Neural crest cell (in vitro differentiated cells): Measurements from ENCODE around the gene HS3ST3B1. TPM values are rescaled to one million over a fixed set of nuclear protein-coding genes. Genes with fewer than 3 reads are reported as not detected.

Experiments used
- DNase-seq: peaks from one replicate; pipeline ENCODE4 v3.0.0; 2021; ENCODE audit warnings: low read depth, mixed read lengths, low spot score
- H3K27ac Mint-ChIP-seq: one replicate; pipeline ENCODE4 v1.8.0; 2021; ENCODE audit warnings: mild to moderate bottlenecking, mixed read lengths; ENCODE audit not compliant: unreplicated experiment
- H3K27me3 Mint-ChIP-seq: 2 replicates; pipeline ENCODE4 v1.8.0; 2021; ENCODE audit warnings: low read depth, mild to moderate bottlenecking, mixed read lengths
- H3K36me3 Mint-ChIP-seq: 2 replicates; pipeline ENCODE4 v1.8.0; 2021; ENCODE audit warnings: low read depth, mild to moderate bottlenecking, mixed read lengths
- H3K4me1 Mint-ChIP-seq: 2 replicates; pipeline ENCODE4 v1.8.0; 2021; ENCODE audit warnings: mixed read lengths
- H3K4me3 Mint-ChIP-seq: one replicate; pipeline ENCODE4 v1.8.0; 2021; ENCODE audit warnings: mild to moderate bottlenecking, mixed read lengths
- H3K9me3 Mint-ChIP-seq: 2 replicates; pipeline ENCODE4 v1.8.0; 2021; ENCODE audit warnings: mixed read lengths
- CTCF ChIP-seq: fragments of 200-600 bp; sonication (generic); conservative IDR thresholded peaks from 2 replicates; pipeline ENCODE4 v1.5.0; 2021; ENCODE audit warnings: antibody characterized with exemption, mild to moderate bottlenecking
- total RNA-seq: library from RNA; stranded (reverse); gene quantifications from 2 replicates; pipeline ENCODE4 v1.2.1, GENCODE V29; 2021

The HS3ST3B1 gene
- total RNA-seq, 1 donor from 2014 or later = 58.3 TPM

GRCh38 chr17:14331225-14331981 is 30.5 kb downstream of the HS3ST3B1 start:
- H3K27ac Mint-ChIP-seq = peak overlapping the region; percentile 86
- H3K4me1 Mint-ChIP-seq = peaks cover 85% of the 10 kb centered on the region
- no peaks in the 10 kb centered on the region for H3K27me3 Mint-ChIP-seq
- DNase-seq = no peak
- no peak for TF ChIP-seq CTCF
- peaks cover 2% of the 10 kb centered on the region for H3K9me3 Mint-ChIP-seq
- peak overlapping the region; percentile 77 for H3K4me3 Mint-ChIP-seq
- H3K36me3 Mint-ChIP-seq = peaks cover 8% of the 10 kb centered on the region

GRCh38 chr17:14331982-14332298 is 31.1 kb downstream of the HS3ST3B1 start:
- Mint-ChIP-seq H3K4me1 (peaks cover 88% of the 10 kb centered on the region), H3K9me3 (peaks cover 2% of the 10 kb centered on the region), H3K27me3 (no peaks in the 10 kb centered on the region), H3K36me3 (peaks cover 6% of the 10 kb centered on the region), H3K4me3 (peak overlapping the region; percentile 77), H3K27ac (peak overlapping the region; percentile 53)
- no peak for DNase-seq
- TF ChIP-seq CTCF = no peak

GRCh38 chr17:14332331-14332730 is 31.4 kb downstream of the HS3ST3B1 start:
- peaks cover 5% of the 10 kb centered on the region for H3K36me3 Mint-ChIP-seq
- H3K9me3 Mint-ChIP-seq = peaks cover 2% of the 10 kb centered on the region
- peak overlapping the region; percentile 29 for H3K4me3 Mint-ChIP-seq
- peaks cover 87% of the 10 kb centered on the region for H3K4me1 Mint-ChIP-seq
- TF ChIP-seq CTCF = no peak
- H3K27me3 Mint-ChIP-seq = no peaks in the 10 kb centered on the region
- peak overlapping the region; percentile 52 for H3K27ac Mint-ChIP-seq
- no peak for DNase-seq

GRCh38 chr17:14333506-14333905 is 32.6 kb downstream of the HS3ST3B1 start:
- H3K36me3 Mint-ChIP-seq = peaks cover 7% of the 10 kb centered on the region
- no peak overlapping the region for H3K27ac Mint-ChIP-seq
- no peaks in the 10 kb centered on the region for H3K27me3 Mint-ChIP-seq
- no peak overlapping the region for H3K4me3 Mint-ChIP-seq
- H3K9me3 Mint-ChIP-seq = peaks cover 4% of the 10 kb centered on the region
- peaks cover 80% of the 10 kb centered on the region for H3K4me1 Mint-ChIP-seq
- no peak for TF ChIP-seq CTCF
- no peak for DNase-seq

GRCh38 chr17:14334276-14334840 is 33.5 kb downstream of the HS3ST3B1 start:
- Mint-ChIP-seq H3K9me3 (peaks cover 4% of the 10 kb centered on the region), H3K36me3 (peaks cover 10% of the 10 kb centered on the region), H3K27ac (no peak overlapping the region), H3K4me1 (peaks cover 79% of the 10 kb centered on the region), H3K27me3 (no peaks in the 10 kb centered on the region), H3K4me3 (no peak overlapping the region)
- no peak for TF ChIP-seq CTCF
- no peak for DNase-seq
